ENCODE results near the gene HLA-DMA.

Gene HLA-DMA

DNA sequence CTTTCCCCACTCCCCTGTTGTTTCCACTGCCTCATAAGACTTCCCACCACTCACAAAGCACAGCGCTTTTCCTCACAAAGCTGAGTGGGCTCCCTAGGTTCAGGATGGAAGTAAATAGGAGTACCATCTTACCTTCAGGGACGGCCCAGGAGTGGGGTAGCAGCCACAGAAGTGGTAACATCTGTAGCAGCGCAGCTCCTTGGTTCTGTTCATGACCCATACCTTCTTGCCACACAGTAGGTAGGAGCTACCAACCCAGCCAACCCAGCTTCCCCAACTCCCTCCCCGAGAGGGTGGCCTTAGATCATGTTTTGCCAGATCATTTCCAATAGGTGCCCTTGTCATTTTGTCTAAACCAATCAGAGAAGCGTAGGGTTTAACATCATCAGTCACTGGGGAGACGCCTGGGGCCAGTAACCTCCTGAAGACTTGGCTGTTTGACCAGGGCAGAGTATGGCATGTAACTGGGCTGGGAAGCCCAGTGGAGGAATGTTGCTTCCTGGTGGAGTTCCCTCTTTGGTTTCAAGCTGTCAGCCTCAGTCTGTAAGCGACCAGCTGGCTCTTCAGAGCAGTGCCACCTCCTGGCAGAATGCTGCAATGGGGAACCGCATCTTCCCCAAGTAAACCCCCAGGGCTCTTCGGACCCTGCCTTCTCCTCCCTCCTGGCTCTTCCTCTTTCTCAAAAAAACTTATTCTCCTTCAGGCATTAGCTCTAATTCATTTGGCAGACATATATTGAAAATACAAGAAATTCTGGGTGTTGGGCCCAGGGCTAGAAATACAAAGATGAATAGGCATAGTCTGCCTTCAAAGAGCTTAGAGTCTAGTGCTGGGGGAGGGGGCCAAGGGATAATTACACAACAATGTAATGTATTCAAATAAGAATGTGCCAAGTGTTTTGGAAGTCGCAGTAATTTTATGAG lies at the start of gene HLA-DMA:
HLA-DMA (minus strand) TSS at position 281 of the 923 bp plus-strand sequence; CDS start at position 220, 61 bp downstream.
- DNase-seq (ENCODE audit: low spot score) = peak; percentile 71

DNA sequence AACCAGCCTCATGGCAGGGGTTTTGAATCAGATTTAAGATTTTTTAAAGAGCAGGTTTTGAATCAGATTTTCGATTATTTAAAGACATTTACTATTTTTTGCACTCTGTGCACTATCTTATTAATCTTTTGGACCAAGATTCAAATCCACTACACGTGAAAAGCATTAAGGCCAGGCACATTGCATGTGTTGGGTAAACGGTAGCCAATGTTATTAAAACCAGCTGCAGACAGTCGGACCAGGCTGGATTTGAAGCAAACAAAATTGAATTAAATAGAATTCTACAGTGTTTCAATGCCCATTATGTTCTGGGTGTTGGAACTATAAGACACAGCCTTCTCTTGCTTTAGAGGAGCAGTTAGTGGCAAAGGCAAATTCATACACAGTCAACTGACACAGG lies 48.8 kb upstream of the HLA-DMA start:
- DNase-seq (ENCODE audit: low spot score) = no peak

- no peak for DNase-seq (ENCODE audit: low spot score)
Measured at GRCh38 chr6:33000055-33000454, 47.2 kb upstream of the HLA-DMA start.

DNA sequence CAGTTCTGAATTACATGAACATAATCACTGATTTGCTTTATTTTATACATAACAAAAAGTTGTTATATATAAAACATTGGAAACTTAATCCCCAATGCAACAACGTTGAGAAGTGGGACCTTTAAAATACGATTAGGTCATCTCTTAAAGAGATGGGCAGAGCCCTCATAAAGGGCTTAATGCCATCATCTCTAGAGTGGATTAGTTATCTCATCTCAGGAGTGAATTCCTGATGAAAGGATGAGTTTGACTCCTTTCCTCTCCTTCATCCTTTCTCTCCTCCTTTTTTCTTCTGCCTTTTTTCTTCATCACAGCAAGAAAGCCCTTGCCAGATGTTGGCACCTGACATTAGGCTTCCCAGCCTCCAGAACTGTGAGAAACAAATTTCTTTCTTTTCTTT lies 42.6 kb upstream of the HLA-DMA start:
- DNase-seq (ENCODE audit: low spot score) = no peak

DNA sequence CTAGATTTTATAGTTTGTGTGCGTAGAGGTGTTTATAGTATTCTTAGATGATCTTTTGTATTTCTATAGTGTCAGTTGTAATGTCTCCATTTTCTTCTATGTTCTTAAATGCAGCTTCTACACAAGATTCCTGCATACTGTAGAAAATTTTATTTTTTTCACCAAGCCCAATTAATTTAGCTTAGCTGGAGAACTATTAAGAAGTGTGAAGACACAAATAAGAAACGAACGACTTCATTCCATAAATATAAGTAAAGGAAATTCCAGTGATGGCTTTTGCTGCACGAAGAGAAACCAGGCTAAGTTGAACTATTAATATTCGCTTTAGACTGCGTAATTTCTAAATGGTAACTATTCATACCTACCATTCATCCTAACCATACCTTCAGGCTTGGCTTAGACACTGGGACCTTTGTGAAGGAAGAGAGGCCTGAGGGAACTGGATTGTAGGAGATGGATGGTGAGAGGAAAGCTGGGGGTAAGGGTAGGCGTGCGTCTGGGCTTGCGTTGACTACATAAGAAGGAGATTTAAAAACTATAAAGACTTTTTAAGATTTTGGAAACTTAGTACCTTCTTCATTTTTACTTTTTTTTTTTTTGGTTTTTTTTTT lies 40.6 kb upstream of the HLA-DMA start:
- DNase-seq (ENCODE audit: low spot score) = peak; percentile 70

DNA sequence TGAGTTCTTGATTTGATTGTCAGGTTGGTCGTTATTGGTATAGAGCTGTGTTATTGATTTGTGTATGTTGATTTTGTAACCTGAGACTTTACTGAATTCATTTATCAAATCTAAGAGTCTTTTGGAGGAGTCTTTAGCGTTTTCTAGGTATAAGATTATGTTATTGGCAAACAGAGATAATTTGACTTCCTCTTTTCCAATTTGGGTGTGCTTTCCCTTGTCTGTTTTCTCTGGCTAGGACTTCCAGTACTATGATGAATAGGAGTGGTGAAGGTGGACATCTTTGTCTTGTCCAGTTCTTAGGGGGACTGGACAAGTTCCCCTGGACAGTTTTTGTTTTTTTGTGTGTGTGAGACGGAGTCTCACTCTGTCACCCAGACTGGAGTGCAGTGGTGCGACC lies 39.1 kb upstream of the HLA-DMA start:
- no peak for DNase-seq (ENCODE audit: low spot score)

DNA sequence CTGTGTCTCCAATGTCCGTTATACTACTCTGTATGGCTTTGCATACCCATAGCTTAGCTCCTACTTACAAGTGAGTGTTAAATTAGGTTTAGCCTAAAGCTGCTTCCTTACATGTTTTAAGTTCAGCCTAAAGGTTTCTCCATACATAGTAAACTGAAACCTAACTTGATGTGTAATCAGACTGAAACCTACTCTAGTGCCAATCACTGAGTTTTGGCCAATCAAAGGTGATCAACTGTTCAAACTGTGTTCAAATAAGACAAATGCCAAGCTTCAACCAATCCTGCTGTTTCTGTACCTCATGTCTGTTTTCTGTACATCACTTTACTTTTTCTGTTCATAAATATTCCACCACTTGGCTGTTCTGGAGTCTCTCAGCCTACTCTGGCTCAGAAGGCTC lies 36.5 kb upstream of the HLA-DMA start:
- DNase-seq (ENCODE audit: low spot score) = no peak

DNA sequence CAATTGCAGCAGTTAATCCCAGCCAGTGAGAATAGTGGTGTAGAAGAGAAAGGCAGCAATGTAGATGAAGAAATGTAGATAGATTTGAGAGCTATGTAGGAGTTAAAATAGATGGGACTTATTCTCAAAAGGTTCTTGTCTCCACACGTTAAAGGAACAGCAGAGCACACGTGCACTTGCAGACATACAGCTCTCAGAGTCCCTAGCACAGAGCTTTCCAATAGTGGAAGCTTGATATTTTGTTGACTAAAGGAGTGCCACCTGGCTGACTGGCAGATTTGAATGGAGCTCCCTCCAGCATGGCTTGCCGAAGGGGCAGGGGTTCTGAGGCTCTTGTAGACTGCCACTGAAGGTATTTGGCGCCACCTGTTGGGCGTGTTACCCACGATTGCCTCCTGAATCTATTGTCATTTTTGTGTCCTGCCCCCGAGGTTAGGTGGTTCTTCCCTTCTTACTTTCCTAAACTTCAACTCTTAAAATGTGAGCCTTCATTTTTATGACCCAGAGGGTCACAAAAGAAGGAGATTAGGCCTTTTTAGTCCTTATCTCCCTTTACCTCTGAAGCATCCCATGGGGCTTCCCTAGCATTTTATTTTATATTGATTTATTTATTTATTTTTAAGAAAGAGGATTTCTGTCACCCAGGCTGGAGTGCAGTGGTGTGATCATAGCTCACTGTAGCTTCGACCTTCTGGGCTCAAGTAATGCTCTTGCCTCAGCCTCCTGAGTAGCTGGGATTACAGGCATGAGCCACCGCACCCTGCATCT lies 31.9 kb upstream of the HLA-DMA start:
- DNase-seq (ENCODE audit: low spot score) = peak; percentile 73

- DNase-seq (ENCODE audit: low spot score) = no peak
Measured at GRCh38 chr6:32983964-32984621, 31.2 kb upstream of the HLA-DMA start.

- no peak for DNase-seq (ENCODE audit: low spot score)
Measured at GRCh38 chr6:32983493-32983848, 30.6 kb upstream of the HLA-DMA start.

GRCh38 chr6:32982702-32983492 lies 30.0 kb upstream of the HLA-DMA start:
- DNase-seq (ENCODE audit: low spot score) = no peak

DNA sequence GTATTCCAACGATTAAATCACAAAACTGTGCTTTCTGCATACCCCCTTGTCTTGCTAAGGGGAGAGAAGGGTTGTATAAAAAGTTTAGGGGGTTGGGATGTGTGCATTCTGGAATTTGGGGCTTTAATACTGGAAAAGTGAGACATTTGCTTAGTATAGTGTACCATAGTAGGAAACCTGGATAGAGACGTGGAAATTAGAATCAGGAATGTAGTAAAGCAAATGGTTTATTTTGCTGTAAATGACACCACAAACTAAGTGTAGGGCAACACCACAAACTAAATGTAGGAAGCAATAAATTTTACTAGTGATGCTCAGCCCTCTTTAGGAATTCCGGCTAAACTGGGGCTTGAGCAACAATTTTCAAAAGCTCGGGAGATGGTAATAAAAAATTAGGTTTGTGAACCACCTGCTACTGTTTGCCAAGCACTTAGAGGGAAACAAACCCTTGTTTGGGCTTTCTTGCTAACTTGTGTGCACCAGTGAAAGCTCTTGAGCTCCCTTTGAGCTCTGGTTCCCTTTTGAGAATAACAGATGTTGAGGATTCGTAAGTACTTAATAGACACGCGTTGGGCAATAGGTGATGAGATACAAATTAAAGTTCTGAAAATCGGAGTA lies 29.3 kb upstream of the HLA-DMA start:
- DNase-seq (ENCODE audit: low spot score) = no peak

DNA sequence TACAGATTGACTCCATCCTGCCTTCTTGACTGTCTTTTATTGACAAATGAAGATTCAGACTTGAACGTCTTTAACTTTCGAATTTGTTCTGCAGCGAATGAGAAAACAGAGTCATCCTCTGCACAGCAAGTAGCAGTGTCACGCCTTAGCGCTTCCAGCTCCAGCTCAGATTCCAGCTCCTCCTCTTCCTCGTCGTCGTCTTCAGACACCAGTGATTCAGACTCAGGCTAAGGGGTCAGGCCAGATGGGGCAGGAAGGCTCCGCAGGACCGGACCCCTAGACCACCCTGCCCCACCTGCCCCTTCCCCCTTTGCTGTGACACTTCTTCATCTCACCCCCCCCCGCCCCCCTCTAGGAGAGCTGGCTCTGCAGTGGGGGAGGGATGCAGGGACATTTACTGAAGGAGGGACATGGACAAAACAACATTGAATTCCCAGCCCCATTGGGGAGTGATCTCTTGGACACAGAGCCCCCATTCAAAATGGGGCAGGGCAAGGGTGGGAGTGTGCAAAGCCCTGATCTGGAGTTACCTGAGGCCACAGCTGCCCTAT lies 27.7 kb upstream of the HLA-DMA start:
- no peak for DNase-seq (ENCODE audit: low spot score)

DNA sequence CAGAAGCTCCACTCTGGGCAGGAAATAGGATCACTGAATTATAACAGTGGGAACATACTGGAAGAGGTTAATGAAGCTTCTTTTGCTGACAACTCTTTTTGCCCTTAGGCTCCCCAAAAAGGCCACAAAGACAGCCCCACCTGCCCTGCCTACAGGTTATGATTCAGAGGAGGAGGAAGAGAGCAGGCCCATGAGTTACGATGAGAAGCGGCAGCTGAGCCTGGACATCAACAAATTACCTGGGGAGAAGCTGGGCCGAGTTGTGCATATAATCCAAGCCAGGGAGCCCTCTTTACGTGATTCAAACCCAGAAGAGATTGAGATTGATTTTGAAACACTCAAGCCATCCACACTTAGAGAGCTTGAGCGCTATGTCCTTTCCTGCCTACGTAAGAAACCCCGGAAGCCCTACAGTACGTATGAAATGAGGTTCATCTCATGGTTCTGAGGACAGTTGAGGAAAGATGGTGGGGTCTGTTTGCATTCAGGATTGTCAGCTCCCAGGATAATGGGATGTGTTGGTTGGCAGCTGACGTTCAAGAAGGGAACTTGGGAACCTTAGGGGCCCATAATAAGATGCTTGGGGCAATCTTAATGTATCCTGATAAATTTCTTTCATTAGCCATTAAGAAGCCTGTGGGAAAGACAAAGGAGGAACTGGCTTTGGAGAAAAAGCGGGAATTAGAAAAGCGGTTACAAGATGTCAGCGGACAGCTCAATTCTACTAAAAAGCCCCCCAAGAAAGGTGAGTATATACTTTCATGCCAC lies 27.0 kb upstream of the HLA-DMA start:
- no peak for DNase-seq (ENCODE audit: low spot score)

DNA sequence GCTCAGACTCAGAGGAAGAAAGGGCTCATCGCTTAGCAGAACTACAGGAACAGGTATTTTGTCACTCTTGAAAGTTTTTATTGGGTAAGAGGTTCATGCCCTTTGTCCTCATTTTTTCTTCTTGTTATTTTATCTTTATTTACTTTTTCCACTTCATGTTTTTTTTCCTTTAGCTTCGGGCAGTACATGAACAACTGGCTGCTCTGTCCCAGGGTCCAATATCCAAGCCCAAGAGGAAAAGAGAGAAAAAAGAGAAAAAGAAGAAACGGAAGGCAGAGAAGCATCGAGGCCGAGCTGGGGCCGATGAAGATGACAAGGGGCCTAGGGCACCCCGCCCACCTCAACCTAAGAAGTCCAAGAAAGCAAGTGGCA lies 25.0 kb upstream of the HLA-DMA start:
- DNase-seq (ENCODE audit: low spot score) = no peak

GRCh38 chr6:32977272-32977952 lies 24.5 kb upstream of the HLA-DMA start:
- DNase-seq (ENCODE audit: low spot score) = no peak

DNA sequence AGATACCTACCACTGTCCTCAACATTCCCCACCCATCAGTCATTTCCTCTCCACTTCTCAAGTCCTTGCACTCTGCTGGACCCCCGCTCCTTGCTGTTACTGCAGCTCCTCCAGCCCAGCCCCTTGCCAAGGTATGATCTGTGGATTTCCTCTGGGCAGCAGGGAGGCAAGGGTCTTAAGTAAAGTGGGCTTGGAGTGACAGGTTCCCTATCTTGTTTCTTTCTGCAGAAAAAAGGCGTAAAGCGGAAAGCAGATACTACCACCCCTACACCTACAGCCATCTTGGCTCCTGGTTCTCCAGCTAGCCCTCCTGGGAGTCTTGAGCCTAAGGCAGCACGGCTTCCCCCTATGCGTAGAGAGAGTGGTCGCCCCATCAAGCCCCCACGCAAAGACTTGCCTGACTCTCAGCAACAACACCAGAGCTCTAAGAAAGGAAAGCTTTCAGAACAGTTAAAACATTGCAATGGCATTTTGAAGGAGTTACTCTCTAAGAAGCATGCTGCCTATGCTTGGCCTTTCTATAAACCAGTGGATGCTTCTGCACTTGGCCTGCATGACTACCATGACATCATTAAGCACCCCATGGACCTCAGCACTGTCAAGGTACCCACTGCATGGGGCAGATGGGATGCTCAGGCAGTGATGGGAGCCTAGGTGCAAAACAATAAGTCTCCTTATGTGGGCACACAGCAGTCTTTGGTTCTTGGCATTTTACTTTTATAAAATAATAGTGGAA lies 23.6 kb upstream of the HLA-DMA start:
- no peak for DNase-seq (ENCODE audit: low spot score)

- no peak for DNase-seq (ENCODE audit: low spot score)
Measured at GRCh38 chr6:32975886-32976285, 23.0 kb upstream of the HLA-DMA start.
